Adipose tissue (tissue), 3 donors: ENCODE results near the gene ADD2. TPM values are rescaled to one million over a fixed set of nuclear protein-coding genes. Genes with fewer than 3 reads are reported as not detected.
"Not testable (repeated sequence)": the region's sequence is repeated elsewhere in the genome, so short reads cannot be mapped to it uniquely, and the experiment has no call there.

Experiments used
- H3K27ac ChIP-seq: one replicate; pipeline ENCODE4 v1.5.1; 2013; ENCODE audit warnings: low read depth, low read length
- WGBS, 3 donors: extraction: QIAGEN DNeasy Blood & Tissue Kit; methylation state at CpG; one replicate each; pipeline ENCODE4 v1.1.7; 2013; 5-methylcytosine and 5-hydroxymethylcytosine counted together
- polyA plus RNA-seq, 3 donors: library from polyadenylated mRNA; stranded (reverse); fragments of 200-250 nt; gene quantifications; one replicate each; pipeline ENCODE4 v1.2.3, GENCODE V29; 2013
- donor health status: healthy with polysubstance abuse.
- donor health status: Bipolar disorder and iron deficiency.
- donor health status: healthy.

Gene ADD2, protein sequence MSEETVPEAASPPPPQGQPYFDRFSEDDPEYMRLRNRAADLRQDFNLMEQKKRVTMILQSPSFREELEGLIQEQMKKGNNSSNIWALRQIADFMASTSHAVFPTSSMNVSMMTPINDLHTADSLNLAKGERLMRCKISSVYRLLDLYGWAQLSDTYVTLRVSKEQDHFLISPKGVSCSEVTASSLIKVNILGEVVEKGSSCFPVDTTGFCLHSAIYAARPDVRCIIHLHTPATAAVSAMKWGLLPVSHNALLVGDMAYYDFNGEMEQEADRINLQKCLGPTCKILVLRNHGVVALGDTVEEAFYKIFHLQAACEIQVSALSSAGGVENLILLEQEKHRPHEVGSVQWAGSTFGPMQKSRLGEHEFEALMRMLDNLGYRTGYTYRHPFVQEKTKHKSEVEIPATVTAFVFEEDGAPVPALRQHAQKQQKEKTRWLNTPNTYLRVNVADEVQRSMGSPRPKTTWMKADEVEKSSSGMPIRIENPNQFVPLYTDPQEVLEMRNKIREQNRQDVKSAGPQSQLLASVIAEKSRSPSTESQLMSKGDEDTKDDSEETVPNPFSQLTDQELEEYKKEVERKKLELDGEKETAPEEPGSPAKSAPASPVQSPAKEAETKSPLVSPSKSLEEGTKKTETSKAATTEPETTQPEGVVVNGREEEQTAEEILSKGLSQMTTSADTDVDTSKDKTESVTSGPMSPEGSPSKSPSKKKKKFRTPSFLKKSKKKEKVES
- polyA plus RNA-seq, result 1 to 10 TPM in 2 of 3 donors, under 1 TPM in 1; 0.97 to 1.1 (median 1.0) TPM

DNA sequence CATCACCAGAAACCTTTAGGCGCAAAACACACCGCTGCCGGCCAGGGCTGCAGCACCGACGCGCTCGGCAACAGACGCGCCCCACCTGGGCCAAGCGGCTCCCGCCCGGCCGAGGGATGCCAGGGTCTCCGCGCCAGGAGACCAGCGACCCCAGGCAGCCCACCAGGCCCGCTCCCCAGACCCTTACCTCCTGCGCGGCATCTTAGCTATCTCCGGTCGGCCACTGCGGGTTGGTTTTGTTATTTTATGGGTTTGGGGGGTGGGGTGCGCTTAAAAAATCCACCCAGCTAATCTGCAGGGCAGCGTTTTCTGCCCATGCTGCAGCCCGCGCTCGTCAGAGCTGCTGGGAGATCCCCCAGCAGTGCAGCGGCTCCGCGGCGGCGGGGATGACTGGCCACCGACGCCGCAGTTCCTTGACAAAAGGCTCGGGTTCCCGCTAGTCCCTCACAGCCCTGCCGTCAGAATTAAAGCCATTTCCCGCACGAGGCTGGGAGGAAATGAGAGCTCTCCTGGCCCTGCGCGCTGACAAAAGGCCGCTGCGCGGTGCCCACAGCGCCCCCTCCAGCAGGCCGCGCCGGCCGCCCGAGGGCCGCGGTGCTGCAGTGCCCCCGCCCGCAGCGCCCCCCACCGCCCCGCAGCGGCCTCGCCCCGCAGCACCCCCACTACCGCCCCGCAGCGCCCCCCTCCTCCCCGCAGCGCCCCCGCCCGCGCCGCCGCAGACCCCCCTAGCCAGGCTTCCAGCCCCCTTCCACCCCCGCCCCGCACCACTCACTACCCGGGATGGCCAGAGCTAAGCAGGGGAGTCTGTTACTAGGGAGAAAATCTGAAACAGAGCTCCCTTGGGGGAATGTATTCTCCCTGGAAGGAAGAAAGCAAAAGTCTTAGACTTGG is at the start of gene ADD2:
ADD2 (minus strand) TSS at position 502 of the 891 bp plus-strand sequence. CDS start 61,792 bp downstream, outside the sequence.
- no peak within 1 kb of the TSS for H3K27ac ChIP-seq
- WGBS, 3 donors, result 1% methylated on average over 40 to 70 of the region's 74 CpGs

DNA sequence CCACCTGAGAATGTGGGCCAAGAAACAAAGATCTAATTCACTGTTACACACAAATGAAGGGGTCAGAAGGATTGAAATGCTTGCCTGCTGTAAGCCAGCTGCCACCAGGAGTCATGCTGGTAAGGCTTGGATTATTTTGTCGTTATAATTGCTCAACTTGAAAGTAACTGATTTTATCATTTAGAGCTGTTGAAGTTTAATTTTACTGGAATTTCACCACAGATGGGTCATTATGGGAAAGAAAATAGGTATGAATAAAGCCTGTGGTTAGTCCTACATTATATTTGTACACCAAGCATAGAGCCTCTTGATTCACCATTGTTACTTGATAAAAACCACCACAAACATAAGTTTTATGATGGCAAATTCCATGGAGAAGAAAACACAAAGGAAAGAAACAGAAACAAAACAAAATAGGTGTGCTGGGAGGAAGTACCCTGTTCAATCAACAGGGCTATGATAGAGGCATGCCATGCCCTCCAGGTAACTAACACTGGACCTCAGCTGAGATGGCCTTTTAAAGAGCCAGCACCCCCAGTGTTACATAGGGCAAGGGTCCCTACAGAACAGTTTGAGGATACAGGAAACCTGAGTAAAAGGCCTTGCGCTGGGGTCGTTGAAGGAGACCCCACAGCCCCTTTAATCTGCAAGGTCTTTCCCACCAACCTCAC is 49.4 kb upstream of the ADD2 start:
- H3K27ac ChIP-seq, result no peak overlapping the region
- 85 to 88% (median 85%) methylated on average over 3 of the region's 3 CpGs for WGBS, 3 donors

DNA sequence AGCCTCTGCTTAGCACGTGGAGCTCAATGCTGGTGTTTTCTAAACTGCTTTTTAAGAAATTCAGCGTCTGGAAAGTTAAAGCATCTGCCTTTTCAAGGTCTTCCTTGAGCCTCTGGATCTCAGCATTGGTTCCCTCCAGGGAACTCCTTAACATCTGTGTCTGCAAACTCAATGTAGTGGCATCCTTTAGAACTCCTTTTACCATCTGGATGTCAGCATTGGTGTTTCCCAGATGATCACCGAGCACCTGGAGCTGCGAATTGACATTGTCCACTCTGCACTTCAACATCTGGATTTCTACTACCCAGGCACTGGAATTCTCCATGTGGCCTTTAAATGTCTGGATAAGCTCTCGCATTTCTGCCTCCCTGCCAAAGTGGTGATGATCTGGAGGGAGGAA is 48.7 kb upstream of the ADD2 start:
- H3K27ac ChIP-seq, result no peak overlapping the region
- WGBS, 3 donors, result 67 to 75% (median 75%) methylated on average over 5 of the region's 5 CpGs

DNA sequence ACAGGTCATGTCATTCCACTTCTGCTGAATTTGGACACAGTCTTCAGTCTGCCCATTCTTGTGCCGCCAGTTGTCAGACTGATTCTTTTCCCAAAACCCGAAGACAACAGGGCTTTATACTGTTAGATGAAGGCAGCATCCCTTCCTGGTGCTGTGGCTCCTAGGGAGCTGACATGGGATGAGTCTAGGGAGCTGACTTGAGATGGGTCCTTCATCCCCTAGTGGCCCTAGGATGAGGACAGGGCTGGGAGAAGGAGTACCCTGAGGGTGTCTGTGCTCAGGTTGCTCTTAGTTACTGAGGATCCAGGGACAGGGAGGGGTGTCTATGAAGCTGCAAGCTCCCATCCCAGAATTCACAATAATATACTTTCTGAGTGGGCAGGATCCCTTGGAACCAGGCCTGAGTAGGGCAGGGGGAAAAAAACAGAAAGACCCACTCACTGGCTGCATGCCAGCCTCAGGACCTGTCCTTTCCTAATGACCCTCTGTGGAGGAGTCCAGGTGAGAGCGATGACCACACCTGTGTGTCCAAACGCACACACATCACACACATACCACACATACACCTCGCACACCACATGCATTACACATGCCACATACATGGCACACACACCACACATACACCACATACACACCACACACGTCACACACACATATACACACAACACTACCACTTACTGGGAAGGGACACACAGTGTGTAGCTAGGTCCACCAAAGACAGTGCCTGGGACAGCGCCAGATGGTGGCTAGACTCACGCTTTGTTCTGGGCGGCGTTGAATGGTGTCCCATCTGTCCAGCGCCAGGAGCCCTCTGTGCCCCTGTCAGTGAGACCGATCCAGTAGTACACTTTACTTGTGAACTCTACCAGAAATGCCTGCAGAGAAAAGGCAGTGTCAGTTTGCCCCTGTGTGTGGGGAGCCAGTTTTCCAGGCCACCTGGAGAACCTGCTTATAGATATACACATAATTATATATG is 41.3 kb upstream of the ADD2 start:
- 86 to 92% (median 92%) methylated on average over 12 of the region's 12 CpGs for WGBS, 3 donors
- H3K27ac ChIP-seq, result no peak overlapping the region

DNA sequence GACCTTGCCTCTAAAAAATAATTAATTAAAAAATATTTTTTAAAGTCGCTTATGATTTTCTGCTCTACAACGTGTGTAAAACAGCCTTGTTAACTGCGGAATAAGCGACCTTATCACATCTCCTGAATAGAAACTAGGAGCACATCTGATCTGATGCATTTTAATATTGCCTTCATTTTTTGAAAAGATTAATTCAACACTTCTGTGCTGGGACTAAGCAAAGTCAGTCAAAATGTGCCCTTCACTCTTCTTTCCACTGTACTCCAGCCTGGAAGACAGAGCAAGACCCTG is 39.8 kb upstream of the ADD2 start:
- no peak overlapping the region for H3K27ac ChIP-seq
- 92 to 95% (median 94%) methylated on average over 4 of the region's 4 CpGs for whole genome bisulfite sequencing, 3 donors

DNA sequence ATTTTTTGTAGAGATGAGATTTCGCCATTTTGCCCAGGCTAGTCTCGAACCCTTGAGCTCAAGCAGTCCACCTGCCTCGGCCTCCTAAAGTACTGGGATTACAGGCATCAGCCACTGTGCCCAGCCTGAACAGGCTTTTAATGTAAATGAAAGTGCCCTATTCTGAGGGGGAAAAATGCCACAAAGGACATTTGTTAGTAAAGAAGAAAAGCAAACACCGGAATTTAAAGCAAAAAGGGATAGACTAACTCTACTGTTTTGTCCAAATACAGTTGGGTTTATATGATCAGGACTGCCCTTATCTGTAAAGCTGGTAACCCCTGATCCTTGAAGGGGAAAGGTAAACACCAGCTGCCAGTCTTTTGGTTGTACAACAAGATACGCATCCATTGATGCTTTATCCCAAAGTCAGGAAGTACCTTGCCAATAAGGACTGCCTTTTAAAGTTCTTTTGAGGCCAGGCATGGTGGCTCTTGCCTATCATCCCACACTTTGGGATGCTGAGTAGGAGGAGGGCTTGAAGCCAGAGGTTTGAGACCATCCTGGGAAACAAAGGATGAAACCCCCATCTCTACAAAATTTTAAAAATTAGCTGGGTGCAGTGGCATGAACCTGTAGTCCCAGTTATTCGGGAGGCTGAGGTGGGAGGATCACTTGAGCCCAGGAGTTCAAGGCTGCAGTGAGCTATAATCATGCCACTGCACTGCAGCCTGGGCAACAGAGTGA is 39.3 kb upstream of the ADD2 start:
- H3K27ac ChIP-seq, result no peak overlapping the region
- 77 to 92% (median 87%) methylated on average over 6 of the region's 6 CpGs for WGBS, 3 donors

DNA sequence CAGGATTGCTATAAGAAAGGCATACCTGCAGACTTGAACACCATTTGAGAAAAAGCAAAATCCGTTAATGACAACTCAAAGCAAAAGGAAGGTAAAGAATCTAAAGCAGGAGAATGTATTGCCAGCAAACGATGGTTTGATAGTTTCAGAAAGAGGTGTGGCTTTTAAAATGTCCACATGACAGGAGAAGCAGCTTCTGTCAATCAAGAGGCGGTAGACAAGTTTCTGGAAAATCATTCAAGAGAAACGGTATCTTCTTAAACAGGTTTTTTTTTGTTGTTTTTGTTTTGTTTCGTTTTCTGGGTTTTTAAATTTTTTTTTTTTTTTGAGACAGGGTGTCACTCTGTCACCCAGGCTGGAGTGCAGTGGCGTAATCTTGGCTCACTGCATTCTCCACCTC is 38.6 kb upstream of the ADD2 start:
- H3K27ac ChIP-seq, result no peak overlapping the region
- 62 to 76% (median 68%) methylated on average over 6 of the region's 6 CpGs for WGBS, 3 donors

DNA sequence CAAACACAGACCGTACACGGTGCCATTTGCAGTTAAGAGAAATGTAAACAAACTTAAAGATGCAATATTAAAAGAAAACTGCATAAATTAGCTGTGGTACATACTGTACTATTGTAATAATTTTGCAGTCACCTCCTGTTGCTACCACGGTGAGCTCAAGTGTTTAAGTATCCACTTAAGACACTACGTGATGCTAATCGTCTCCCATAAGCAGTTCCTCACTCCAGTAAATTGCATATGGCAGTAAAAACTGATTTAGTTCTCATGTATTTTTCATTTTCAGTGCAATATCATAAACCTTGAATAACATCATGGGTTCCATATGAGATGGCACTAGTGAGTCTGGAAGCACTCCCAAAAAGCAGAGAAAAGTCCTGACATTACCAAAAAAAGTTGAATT is 38.0 kb upstream of the ADD2 start:
- no peak overlapping the region for H3K27ac ChIP-seq
- 64 to 72% (median 72%) methylated on average over 5 of the region's 5 CpGs for WGBS, 3 donors

DNA sequence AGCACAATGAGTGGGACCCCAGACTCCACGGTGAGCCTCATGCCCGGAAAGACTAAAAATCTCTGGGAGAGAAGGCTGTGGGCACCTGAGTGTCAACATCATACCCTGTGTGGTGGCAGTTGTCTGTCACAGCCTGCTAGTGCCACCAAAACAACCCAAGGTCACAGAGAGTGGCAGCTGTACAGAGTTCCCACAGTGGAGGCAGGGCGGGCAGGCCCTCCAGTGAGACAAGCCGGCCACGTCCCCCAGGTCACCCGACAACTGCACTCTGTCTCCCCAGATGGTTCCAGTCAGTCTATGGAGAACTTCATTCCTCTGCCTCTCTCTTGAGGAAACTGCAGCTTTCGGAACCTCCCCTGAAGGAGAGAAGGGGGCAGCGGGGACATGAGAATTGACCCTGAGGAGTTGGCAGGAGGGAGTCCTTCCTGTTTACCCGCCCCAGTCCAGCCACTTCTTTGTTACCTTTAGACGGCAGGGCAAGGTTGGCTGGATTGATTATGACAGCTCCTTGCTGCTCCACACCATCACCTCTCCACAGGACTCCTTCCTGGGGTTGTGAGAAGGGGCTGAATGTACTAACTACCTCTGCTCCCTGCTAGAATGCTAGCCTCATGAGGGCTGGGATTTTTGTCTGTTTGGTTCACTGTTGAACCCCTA is 33.7 kb upstream of the ADD2 start:
- 45 to 79% (median 75%) methylated on average over 10 of the region's 10 CpGs for WGBS, 3 donors
- no peak overlapping the region for H3K27ac ChIP-seq

DNA sequence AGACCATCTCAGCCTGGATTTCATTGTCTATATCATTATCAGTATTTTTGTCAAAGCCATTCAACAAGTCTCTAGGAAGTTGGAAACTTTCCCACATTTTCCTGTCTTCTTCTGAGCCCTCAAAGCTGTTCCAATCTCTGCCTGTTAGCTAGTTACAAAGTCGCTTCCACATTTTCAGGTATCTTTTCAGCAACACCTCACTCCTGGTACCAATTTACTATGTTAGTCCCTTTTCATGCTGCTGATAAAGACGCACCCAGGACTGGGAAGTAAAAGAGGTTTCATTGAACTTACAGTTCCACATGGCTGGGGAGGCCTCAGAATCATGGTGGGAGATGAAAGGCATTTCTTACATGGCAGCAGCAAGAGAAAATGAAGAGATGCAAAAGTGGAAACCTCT is 31.7 kb upstream of the ADD2 start:
- WGBS, 3 donors, result 88 to 93% (median 91%) methylated on average over 2 of the region's 2 CpGs
- H3K27ac ChIP-seq, result no peak overlapping the region

DNA sequence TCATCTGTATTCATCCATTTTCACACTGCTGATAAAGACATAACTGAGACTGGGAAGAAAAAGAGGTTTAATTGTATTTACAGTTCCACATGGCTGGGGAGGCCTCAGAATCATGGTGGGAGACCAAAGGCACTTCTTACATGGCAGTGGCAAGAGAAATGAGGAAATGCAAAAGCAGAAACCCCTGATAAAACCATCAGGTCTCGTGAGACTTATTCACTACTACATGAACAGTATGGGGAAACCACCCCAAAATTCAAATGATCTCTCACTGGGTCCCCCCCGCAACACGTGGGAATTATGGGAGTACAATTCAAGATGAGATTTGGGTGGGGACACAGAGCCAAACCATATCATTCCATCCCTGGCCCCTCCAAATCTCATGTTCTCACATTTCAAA is 30.0 kb upstream of the ADD2 start:
- 78 to 90% (median 82%) methylated on average over 3 of the region's 3 CpGs for WGBS, 3 donors
- H3K27ac ChIP-seq, result not testable (repeated sequence)

DNA sequence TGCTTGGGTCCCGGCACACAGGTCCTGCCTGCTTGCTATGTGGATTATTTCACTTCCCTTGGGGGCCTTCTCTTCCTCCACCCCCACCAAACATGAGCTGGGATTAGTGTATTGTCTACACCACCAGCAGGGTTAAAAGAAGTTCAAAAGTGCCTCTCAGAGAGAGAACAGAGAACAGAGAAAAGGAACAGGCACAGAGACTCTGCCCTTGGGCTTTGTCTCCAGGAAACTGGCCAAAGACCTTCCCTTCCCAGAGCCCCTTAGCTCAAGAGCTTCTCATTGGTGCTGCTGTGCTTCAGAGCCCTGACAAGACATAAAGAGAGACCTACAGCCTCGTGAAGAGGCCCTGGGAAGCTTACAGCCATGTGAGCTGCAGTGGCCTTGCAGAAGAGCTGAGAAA is 29.5 kb upstream of the ADD2 start:
- H3K27ac ChIP-seq, result no peak overlapping the region
- 51 to 64% (median 55%) methylated on average over 2 of the region's 2 CpGs for WGBS, 3 donors

DNA sequence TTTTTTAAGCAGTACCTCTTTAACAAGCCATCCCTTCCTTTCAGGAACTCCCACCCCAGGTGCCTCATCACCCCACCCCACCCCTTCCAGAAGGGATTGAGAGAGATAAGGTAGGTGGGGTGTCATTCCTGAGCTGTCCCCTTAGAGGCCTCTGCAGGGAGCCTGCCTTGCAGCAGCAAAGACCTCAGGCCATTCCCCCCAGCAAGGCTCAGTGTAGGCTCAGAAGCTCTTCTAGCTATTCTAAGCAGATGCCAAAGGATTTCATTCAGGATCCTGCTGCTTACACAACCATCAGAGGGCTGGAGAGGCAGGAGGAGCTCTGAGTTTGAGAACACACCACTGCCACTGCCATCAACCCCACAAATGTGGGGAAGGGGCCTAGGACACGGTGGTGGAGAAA is 28.3 kb upstream of the ADD2 start:
- H3K27ac ChIP-seq, result no peak overlapping the region
- 78 to 82% (median 80%) methylated on average over 1 of the region's 1 CpG for WGBS, 3 donors

DNA sequence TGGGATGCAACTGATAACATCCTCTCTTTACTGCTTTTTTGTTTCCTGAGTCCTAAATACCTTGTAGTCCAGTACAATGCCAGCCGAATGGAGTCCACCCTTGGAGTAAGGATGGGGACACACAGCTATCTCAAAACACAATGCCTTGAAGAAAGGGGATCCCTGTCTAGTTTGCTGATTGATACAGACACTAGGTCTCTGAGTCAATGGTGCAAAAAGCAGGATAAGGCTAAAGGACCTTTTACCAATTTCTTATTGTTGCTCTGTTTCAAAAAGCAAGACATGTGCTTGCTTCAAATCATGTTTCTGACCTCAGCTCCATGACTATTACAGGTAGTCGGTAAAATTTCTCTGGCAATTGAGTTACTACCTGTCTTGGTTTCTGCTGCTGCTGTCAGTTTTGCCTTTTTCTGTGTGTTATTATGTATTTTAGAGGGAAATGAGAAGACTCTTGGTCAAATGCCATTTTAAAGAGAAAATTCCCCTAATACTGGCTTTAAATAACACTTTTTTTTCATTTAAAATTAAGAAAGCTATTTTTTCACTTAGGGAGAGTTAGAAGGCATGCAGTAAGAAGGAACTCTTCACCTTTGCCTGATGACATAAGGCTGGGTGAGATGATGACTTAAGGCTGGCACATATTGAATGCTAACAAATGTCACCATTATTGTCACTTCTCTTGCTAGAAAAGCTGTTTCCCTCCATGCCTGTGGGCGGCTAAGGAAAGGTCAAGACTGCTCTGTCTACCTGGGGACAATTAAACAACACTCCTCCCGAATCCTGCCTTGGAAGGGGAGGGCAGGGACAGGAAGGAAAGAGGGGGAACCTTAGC is 27.4 kb upstream of the ADD2 start:
- H3K27ac ChIP-seq, result no peak overlapping the region
- WGBS, 3 donors, result 67 to 78% (median 72%) methylated on average over 4 of the region's 4 CpGs

DNA sequence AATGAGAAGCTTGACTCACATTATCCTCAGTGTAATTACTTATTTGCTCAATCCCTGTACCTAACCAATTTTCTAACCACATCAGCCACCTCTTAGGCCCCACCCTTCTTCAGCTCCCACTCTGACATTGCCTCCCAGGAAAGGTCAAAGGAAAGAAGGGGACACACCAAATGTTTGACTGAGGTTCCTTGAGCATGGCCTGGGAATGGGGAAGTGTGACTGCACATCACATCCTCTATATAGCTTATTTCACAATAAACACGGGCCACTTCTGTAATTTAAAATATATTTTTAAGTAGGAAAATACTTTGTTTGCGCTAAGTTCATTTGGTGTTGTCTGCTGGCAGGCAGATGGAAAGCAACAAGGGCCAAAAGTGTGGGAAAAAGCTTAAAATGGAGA is 25.4 kb upstream of the ADD2 start:
- no peak overlapping the region for H3K27ac ChIP-seq
- 54 to 67% (median 64%) methylated on average over 2 of the region's 2 CpGs for WGBS, 3 donors
